Measurements from ENCODE around the gene RPS19.
"Not testable (repeated sequence)": the region's sequence is repeated elsewhere in the genome, so short reads cannot be mapped to it uniquely, and the experiment has no call there.

RPS19 gene

GRCh38 chr19:41860419-41861115 is 512 bp downstream of the RPS19 start:
- no peak for DNase-seq (ENCODE audit: low read depth)

- DNase-seq (ENCODE audit: low read depth) = no peak
Measured at GRCh38 chr19:41861116-41861768, 1.2 kb downstream of the RPS19 start.

GRCh38 chr19:41861846-41862245 is 1.8 kb downstream of the RPS19 start:
- no peak for DNase-seq (ENCODE audit: low read depth)

GRCh38 chr19:41862445-41862986 is 2.5 kb downstream of the RPS19 start:
- no peak for DNase-seq (ENCODE audit: low read depth)

- DNase-seq (ENCODE audit: low read depth) = no peak
Measured at GRCh38 chr19:41863209-41863931, 3.3 kb downstream of the RPS19 start.

GRCh38 chr19:41864374-41864773 is 4.3 kb downstream of the RPS19 start:
- no peak for DNase-seq (ENCODE audit: low read depth)

- DNase-seq (ENCODE audit: low read depth) = no peak
Measured at GRCh38 chr19:41866284-41866683, 6.2 kb downstream of the RPS19 start.

GRCh38 chr19:41868120-41868988 is 8.3 kb downstream of the RPS19 start:
- no peak for DNase-seq (ENCODE audit: low read depth)

- no peak for DNase-seq (ENCODE audit: low read depth)
Measured at GRCh38 chr19:41868989-41869300, 8.9 kb downstream of the RPS19 start.

GRCh38 chr19:41869374-41869955 is 9.4 kb downstream of the RPS19 start:
- no peak for DNase-seq (ENCODE audit: low read depth)

- no peak for DNase-seq (ENCODE audit: low read depth)
Measured at GRCh38 chr19:41870401-41870873, 10.4 kb downstream of the RPS19 start.

- no peak for DNase-seq (ENCODE audit: low read depth)
Measured at GRCh38 chr19:41871573-41872383, 11.7 kb downstream of the RPS19 start.

- DNase-seq (ENCODE audit: low read depth) = no peak
Measured at GRCh38 chr19:41872384-41872774, 12.3 kb downstream of the RPS19 start.

- DNase-seq (ENCODE audit: low read depth) = peak; percentile 63
Measured at GRCh38 chr19:41872775-41873647, 13.0 kb downstream of the RPS19 start.

GRCh38 chr19:41875973-41876372 is 15.9 kb downstream of the RPS19 start:
- DNase-seq (ENCODE audit: low read depth) = not testable (repeated sequence)

GRCh38 chr19:41876847-41877832 is 17.1 kb downstream of the RPS19 start, which contains the start of gene CD79A:
Gene CD79A, plus strand, starts transcription at chr19:41877279. Its CDS starts 26 bp downstream, at chr19:41877305.
- DNase-seq (ENCODE audit: low read depth) = no peak

- no peak for DNase-seq (ENCODE audit: low read depth)
Measured at GRCh38 chr19:41877916-41878905, 18.2 kb downstream of the RPS19 start.
